Activated gamma-delta T cell (primary cell): ENCODE data around the gene SLC26A2.

Experiments
- DNase-seq: peaks from one replicate; lab custom pipeline; 2025; lab: John Stamatoyannopoulos, UW

The SLC26A2 gene

DNA sequence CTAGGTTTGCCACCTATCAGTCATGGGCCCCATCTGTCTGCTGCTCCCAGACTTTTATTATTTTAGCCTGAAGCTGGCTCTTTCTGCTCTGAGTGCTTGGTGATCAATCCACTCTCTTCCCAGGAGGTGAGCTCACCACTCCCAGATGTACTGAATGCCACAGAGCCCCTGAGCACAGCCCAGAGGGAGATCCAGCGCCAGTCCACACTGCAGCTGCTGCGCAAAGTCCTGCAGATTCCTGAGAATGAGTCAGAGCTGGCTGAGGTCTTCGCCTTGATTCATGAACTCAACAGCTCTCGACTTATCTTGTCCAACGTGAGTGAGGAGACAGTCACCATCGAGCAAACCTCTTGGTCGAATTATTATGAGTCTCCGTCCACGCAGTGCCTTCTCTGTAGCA lies 76.0 kb downstream of the SLC26A2 start:
- DNase-seq: no peak
